GM21528 (cell line): ENCODE results near the gene HSPA1B.
A peak's percentile ranks its signal among the peaks of the same experiment; 100 is the strongest.
"Not testable (repeated sequence)": the region's sequence is repeated elsewhere in the genome, so short reads cannot be mapped to it uniquely, and the experiment has no call there.

ENCODE experiments used
- ATAC-seq: cut with Tn5 transposase; IDR thresholded peaks from one replicate; pipeline ENCODE4 v1.9.1; 2021; ENCODE audit warnings: mild to moderate bottlenecking, moderate library complexity; ENCODE audit not compliant: unreplicated experiment, low FRiP score

The HSPA1B gene

GRCh38 chr6:31851980-31852718 is 24.6 kb downstream of the HSPA1B start:
- not testable (repeated sequence) for ATAC-seq

DNA sequence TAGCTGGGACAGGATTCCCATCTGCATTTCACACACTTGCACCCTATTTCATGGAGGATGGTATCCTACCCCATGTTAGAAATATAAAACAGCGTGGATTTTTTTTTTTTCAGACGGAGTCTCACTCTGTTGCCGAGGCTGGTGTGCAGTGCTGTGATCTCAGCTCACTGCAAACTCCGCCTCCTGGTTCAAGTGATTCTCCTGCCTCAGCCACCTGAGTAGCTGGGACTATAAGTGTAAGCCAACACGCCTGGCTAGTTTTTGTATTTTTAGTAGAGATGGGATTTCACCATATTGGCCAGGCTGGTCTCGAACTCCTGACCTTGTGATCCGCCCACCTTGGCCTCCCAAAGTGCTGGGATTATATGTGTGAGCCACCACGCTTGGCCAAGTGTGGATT is 30.2 kb downstream of the HSPA1B start:
- not testable (repeated sequence) for ATAC-seq

DNA sequence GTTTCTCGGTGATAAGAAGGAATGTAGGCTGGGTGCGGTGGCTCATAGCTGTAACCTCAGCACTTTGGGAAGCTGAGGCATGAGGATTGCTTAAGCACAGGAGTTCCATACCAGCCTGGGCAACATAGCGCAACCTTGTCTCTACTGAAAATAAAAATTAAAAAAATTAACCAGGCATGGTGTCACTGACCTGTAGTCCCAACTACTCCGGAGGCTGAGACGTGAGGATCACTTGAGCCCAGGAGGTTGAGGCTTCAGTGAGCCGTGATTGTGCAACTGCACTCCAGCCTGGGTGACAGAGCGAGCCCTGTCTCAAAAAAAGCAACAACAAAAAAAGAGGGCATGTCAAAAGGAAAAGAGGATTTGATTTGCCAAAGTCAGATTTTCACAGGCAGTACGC is 31.2 kb downstream of the HSPA1B start:
- no peak for ATAC-seq

- no peak for ATAC-seq
Observed at GRCh38 chr6:31859923-31860322, 32.4 kb downstream of the HSPA1B start.

GRCh38 chr6:31860349-31860748 is 32.8 kb downstream of the HSPA1B start:
- ATAC-seq: no peak

DNA sequence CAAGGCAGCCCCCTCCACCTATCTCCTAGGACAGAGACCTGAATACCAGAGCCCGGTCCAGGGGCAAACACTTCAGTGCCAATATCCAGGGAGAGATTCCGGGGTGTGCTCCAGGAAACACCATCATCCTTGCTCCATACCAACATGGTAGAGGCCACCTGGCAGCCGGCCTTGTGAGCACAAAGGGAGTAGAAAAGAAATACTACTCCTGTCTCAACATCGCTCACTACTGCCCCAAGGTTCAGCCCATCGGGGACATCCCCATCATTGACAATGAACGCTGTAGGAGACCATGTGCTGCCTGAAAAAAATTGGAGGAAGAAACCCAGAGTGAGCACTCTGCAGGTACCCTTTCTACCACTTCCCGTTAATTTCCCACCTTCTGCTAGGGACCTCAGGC is 33.6 kb downstream of the HSPA1B start:
- no peak for ATAC-seq

- ATAC-seq: no peak
Observed at GRCh38 chr6:31861919-31862343, 34.4 kb downstream of the HSPA1B start.

DNA sequence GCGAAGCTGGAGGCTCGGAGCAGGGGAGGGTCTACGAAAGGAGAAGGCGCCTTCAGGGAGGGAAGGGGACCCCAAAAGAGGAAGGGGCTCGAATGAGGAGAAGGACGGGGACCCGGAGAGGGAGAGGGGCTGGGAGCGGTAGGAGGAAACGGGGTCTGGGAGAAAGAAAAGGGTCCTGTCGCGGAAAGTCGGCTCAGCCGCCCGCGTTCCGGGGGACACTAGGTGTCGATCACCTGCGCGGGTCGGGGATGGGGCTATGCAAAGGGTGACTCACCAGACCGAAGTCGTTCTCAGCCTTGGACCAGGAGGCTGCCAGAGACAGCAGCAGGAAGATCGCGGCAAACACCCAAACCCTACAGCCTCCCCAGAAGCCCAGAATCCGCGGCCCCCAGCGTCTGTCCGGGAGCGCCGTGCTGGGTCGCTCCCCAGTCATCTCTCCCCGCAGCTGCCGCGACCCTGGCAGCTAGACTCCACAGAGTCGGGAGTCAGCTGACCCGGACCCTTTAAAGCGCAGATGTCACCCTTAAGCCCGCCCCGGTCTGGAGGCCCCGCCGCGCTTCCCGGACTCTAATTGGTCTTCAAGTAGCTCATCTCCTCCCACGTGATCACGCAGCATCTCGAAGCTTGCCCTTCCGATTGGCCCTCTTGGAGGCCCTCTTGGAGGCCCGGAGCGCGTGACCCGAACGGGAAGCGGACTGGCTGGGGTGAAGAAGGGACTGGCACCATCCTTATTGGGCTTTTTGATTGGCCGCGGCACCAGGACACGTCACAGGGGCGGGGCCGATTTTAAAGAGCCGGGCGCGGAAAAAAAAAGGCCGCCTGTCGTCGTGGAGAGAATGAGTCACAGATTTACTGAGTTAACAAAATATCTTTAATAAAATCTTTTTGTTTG is 35.1 kb downstream of the HSPA1B start, which contains the start of gene NEU1:
Gene NEU1 (minus strand): TSS at position 478 of the 892 bp plus-strand sequence. CDS start 45 bp downstream, at position 433.
- peak; percentile 86 for ATAC-seq

DNA sequence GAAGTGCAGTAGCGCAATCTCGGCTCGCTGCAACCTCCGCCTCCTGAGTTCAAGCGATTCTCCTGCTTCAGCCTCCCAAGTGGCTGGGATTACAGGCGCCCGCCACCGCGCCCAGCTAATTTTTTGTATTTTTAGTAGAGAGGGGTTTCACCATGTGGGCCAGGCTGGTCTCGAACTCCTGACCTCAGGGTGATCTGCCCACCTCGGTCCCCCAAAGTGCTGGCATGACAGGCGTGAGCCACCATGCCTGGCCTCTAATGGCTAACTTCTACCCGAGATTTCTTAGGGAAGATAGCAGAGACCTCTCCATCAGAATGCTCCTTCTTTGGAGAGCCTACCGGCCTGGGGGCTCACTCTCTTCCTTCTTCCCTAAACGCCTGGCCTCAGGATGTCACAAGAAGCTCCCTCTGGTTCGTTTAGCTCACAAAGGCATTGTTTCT is 36.6 kb downstream of the HSPA1B start:
- not testable (repeated sequence) for ATAC-seq

GRCh38 chr6:31864818-31865204 is 37.3 kb downstream of the HSPA1B start:
- no peak for ATAC-seq

- ATAC-seq: no peak
Observed at GRCh38 chr6:31865205-31866118, 37.9 kb downstream of the HSPA1B start.

DNA sequence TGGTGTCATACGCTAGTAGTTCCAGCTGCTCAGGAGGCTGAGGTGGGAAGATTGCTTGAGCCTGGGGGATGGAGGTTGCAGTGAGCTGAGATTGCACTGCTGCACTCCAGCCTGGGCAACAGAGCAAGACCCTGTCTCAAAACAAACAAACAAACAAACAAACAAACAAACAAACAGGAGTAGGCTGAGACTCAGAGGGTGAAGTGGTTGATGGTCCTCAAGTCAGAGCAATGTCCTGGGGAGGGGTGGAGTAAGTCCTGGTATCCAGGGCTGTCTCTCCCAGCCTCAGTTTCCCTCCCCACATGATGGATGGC is 41.1 kb downstream of the HSPA1B start:
- ATAC-seq: not testable (repeated sequence)

DNA sequence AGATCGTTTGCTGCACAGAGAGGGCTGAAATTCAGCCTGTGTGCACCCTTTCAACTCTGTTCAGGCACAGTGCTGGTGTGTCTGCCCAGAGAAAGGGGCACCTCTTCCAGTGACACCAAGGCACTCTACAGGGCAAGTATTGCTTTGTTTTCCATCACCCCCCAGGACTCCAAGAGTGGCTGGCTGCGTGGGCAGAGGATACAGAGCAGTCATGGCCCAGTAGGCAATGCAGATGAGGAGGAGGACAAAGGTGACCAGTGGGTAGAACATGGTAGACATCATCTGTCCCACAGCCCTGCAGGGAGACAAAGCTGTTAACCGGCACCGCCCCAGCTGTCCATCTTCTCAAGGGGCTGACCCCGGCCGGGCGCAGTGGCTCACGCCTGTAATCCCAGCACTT is 41.8 kb downstream of the HSPA1B start:
- no peak for ATAC-seq

DNA sequence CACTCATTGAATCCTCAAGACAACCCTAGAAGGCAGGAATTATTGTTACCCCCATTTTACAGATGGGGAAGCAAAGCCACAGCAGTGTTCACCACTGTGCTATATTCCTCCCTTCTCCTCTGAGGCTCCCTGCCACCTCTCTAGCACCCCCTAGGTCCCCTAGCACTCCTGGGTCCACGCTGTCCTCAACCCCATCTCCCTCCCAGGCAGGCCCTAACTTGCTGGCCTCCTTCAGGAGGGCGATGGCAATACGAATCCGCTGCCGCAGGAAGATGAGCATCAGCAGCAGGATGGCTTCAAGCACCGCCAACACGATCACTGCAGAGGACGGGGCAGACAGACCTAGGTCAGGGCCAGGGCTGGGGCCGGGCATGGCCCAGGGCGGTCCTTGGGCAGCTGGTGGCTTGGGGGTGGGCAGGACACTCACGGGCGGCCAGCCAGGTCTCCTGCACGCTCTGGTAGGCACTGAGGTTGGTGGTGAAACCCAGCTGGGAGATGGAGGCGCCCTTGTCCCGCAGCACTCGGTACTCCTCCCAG is 42.9 kb downstream of the HSPA1B start:
- no peak for ATAC-seq

DNA sequence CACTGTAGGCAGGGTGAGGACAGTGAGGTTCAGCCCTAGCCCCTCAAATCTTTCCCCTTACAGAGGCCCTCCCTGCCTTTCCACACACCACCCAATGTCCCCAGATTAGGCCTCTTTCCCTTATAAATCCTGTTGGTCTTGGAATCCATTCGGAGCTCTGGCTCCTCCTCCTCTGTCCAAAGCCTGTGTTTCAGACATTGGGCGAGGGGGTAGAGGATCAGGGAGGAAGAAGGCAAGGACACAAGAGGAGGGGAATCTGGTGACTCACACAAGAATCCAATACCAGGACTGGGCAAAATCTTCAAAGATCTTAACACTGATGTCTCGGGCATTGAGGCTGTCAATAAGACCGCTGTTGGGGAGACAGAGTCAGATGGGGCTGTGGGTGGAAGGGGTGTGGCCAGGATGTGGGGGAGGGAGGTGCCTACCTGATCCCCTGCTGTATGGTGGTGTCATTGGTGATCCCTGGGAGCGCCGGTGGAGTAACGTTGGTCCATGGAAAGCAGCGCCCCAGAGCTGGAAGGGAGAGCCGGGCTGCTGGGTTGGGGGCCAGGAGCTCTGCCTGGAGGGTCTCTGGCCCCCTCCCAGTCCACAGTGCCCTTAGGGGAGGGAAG is 43.6 kb downstream of the HSPA1B start:
- ATAC-seq: no peak

DNA sequence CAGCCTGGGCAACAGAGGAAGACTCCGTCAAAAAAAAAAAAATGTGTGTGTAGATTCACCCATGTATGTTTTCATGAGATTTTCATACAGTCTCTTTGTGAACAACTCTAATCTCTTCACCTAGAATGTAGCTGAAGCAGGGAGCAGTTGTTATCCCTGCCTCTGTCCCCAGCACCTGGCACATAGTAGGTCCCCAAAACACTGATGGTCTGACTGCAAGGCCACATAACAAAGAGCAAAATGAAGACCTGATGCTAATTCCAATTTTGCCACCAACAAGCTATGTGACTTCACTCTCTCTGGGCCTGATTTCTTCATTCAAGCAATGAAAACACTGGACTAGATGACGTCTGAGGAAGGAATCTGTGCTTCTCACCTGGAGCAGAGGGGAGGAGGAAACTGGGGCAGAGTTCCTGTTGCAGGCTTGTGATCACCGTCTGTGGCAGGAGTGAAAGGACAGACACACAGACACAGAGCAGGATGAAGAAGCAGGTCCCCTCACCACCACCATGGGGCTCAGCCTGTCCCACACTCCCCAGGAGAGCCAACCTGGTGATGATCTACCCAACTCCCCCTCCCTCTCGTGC is 46.6 kb downstream of the HSPA1B start:
- no peak for ATAC-seq

DNA sequence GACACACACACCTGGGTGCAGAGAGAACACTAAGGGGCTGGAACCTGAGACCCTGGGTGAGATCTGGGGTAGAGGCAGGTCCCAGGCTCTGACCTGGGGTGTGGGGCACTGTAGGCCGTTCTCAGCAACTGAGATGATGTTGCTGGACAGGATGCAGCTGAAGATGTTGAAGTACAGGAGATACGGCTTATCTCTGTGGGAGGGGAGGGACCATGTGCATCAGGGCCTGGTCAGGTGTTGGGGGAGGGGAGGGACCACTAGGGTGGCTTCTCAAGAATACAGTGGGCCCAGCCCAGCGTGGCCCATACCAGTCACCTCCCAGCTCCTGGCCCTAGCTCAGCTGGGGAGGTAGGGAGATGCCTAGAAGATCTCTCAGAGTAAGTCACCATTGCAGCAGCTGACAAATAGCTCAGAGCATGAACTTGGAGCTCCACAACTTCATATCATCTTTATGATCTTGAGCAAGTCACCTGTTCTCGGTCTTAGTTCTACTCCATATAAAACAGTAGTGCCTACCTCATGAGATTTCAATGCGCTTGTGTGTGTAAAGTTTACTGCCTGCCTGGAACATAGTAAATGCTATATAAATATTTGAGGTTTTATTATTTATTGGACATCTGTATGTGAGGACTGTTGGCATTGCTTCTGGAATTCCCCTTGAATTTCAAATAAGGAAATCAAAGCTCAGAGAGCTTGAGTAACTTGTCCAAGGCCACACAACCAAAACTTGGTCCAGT is 47.5 kb downstream of the HSPA1B start:
- ATAC-seq: no peak

- no peak for ATAC-seq
Observed at GRCh38 chr6:31875877-31876276, 48.3 kb downstream of the HSPA1B start.

- no peak for ATAC-seq
Observed at GRCh38 chr6:31876357-31876756, 48.8 kb downstream of the HSPA1B start.
